Activated CD8-positive, alpha-beta T cell treated with anti-CD3 and anti-CD28 coated beads, Interleukin-2, amount 10 ng/mL, durations not matched to agents 7 days and 5 days (primary cell): ENCODE data around the gene MACROD2. TPM values are rescaled to one million over a fixed set of nuclear protein-coding genes. Genes with fewer than 3 reads are reported as not detected.

Experiments used
- ATAC-seq: fragments of 150-1000 bp; cut with Tn5 transposase; one replicate; pipeline ENCODE4 v1.10.0; 2021; ENCODE audit warnings: moderate library complexity
- CTCF ChIA-PET: fragments of 350-600 bp; sonication (Branson Sonifier 250); formaldehyde crosslinking; loops from one replicate; lab custom pipeline; 2021; ENCODE audit warnings: antibody characterized with exemption; lab: Charles Lee
- POLR2A ChIA-PET: fragments of 350-600 bp; sonication (Branson Sonifier 250); formaldehyde crosslinking; loops from one replicate; lab custom pipeline; 2021; ENCODE audit warnings: antibody characterized with exemption; lab: Charles Lee
- DNase-seq: peaks from one replicate; pipeline ENCODE4 v3.0.0-alpha.2; 2020
- H3K27ac Mint-ChIP-seq: one replicate; pipeline ENCODE4 v1.8.0; 2021; ENCODE audit warnings: mild to moderate bottlenecking, mixed read lengths
- H3K27me3 Mint-ChIP-seq: one replicate; pipeline ENCODE4 v1.8.0; 2021; ENCODE audit warnings: low read depth, mixed read lengths
- H3K36me3 Mint-ChIP-seq: one replicate; pipeline ENCODE4 v1.8.0; 2021; ENCODE audit warnings: low read depth, mixed read lengths
- H3K4me1 Mint-ChIP-seq: one replicate; pipeline ENCODE4 v1.8.0; 2021; ENCODE audit warnings: low read depth, mixed read lengths
- H3K4me3 Mint-ChIP-seq: one replicate; pipeline ENCODE4 v1.8.0; 2021; ENCODE audit warnings: mild to moderate bottlenecking, mixed read lengths
- H3K9me3 Mint-ChIP-seq: one replicate; pipeline ENCODE4 v1.8.0; 2022; ENCODE audit warnings: mixed read lengths; ENCODE audit not compliant: insufficient read depth
- total RNA-seq, 2 experiments: library from RNA; stranded (reverse); gene quantifications; one replicate each; pipeline ENCODE4 v1.2.3, GENCODE V29; 2021

The MACROD2 gene
- total RNA-seq, 2 experiments from 2014 or later, result 0.08 TPM; not detected in 1

DNA sequence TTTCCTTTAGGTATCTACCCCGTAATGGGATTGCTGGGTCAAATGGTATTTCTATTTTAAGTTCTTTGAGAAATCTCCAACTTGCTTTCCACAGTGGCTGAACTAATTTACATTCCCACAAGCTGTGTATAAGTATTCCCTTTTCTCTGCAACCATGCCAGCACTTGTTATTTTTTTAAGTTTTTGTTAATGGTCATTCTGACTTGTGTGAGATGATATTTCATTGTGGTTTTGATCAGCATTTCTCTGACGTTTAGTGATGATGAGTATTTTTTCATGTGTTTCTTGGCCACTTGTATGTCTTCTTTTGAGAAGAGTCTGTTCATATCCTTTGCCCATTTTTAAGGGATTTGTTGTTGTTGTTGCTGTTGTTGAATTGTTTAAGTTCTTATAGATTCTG is 1706.8 kb downstream of the MACROD2 start:
- no peak overlapping the region for H3K4me3 Mint-ChIP-seq
- no peaks in the 10 kb centered on the region for H3K4me1 Mint-ChIP-seq
- ChIA-PET POLR2A (no interaction called here), CTCF (no interaction called here)
- H3K27ac Mint-ChIP-seq, result no peak overlapping the region
- H3K27me3 Mint-ChIP-seq, result no peaks in the 10 kb centered on the region
- no peaks in the 10 kb centered on the region for H3K9me3 Mint-ChIP-seq
- DNase-seq (no peak), ATAC-seq (no peak)
- H3K36me3 Mint-ChIP-seq, result no peaks in the 10 kb centered on the region

DNA sequence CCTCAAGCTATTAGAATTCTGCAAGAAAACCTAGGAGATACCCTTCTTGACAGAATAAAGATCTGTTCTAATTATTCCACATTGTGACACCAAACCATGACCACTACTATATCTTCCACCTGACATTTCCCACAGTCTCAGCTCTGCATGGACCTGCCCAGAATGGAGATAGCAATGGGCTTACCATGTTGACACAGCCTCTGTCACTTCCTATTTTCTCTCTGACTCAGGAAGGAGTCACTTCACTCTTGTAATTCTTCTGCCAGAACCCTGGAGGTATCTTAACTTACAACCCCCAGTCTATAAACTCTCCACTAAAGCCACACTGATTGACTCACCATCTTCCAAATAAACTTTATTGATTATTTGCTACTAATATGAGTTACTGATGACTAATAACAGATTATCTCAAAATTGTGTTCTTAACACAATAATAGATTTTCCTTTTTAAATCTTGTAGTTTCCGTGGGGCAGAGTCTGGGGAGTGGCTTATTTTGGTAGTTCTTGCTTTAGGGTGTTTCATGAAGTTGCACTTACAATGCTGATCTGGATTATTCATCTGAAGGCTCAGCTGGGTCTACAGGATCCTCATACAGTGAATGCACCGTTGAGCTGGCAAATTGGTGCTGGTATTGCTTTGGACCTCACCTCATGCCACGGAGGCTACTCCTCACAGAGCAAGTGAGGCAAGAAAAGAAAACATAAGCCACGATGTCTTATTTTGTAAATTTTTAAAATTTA is 1708.0 kb downstream of the MACROD2 start:
- Mint-ChIP-seq H3K4me1 (no peaks in the 10 kb centered on the region), H3K27me3 (no peaks in the 10 kb centered on the region), H3K27ac (no peak overlapping the region), H3K36me3 (no peaks in the 10 kb centered on the region), H3K4me3 (no peak overlapping the region), H3K9me3 (no peaks in the 10 kb centered on the region)
- ATAC-seq, result no peak
- CTCF ChIA-PET, result no interaction called here
- no peak for DNase-seq
- POLR2A ChIA-PET, result no interaction called here

DNA sequence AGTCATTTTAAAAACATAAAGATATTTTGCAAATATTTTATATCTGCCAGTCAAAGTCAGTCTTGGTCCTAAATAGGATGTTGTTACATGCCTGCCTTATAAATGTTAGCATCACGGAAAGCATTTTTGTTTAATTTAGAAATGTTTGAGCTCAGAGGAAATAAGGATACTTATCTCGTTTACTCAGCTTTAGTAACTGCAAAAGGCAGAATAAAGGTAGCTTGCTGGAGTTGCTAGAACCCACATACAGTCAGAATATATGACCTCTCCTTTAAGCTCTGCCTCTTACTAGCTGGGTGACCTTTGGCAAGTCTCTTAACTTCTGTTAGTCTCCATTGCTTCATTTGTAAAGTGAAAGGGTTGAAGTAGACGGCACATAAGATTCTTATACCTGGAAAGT is 1710.7 kb downstream of the MACROD2 start:
- Mint-ChIP-seq H3K4me3 (no peak overlapping the region), H3K27ac (no peak overlapping the region), H3K27me3 (no peaks in the 10 kb centered on the region), H3K36me3 (no peaks in the 10 kb centered on the region), H3K4me1 (no peaks in the 10 kb centered on the region), H3K9me3 (no peaks in the 10 kb centered on the region)
- CTCF ChIA-PET, result no interaction called here
- ATAC-seq (no peak), DNase-seq (no peak)
- POLR2A ChIA-PET, result no interaction called here

DNA sequence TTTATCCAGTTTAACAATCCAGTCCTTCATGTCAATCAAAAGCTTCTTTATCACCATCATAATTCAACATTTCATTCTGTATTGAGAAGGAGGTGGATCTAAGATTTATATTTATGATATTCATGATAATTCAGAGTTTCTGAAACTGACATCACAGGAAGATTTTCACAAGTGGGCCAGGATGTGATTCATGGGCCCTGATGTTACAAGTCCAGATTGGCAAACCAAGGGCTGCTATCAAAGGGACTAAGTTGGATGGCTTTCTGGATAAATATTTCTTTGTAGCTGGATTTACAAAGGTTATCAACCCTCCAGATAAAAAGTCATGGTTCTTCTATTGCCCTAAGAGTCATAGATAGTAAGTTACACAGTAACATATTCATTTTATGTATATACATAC is 1711.4 kb downstream of the MACROD2 start:
- CTCF ChIA-PET, result no interaction called here
- Mint-ChIP-seq H3K36me3 (no peaks in the 10 kb centered on the region), H3K9me3 (no peaks in the 10 kb centered on the region), H3K4me3 (no peak overlapping the region), H3K27me3 (no peaks in the 10 kb centered on the region), H3K4me1 (no peaks in the 10 kb centered on the region), H3K27ac (no peak overlapping the region)
- POLR2A ChIA-PET, result no interaction called here
- ATAC-seq, result no peak
- DNase-seq, result no peak

DNA sequence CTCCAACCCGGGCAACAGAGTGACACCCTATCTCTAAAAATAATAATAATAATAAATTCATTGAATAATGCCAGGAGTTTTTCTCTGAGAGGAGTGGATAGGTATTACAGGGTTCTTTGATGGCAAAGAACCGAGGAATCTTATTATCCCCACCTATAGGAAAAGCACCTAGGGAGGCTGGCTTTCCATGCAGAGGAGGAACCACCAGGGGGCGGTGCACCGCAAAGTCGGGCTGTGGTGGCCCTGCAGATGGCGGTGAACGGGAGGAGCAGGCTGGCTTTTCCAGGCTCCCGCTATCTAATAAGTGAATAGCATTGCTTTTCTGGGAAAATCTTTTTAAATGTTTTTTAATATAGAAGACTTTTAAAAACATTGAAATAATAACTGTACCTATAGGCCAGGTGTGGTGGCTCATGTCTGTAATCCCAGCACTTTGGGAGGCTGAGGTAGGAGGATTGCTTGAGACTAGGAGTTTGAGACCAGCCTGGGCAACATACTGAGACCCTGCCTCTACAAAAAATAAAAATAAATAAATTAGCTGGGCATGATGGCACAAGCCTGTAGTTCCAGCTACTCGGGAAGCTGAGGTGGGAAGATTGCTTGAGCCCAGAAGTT is 1713.8 kb downstream of the MACROD2 start:
- POLR2A ChIA-PET, result no interaction called here
- DNase-seq, result peak; percentile 41
- Mint-ChIP-seq H3K27me3 (no peaks in the 10 kb centered on the region), H3K4me3 (no peak overlapping the region), H3K4me1 (no peaks in the 10 kb centered on the region), H3K9me3 (no peaks in the 10 kb centered on the region), H3K27ac (no peak overlapping the region), H3K36me3 (no peaks in the 10 kb centered on the region)
- ATAC-seq, result no peak
- CTCF ChIA-PET, result interaction anchor here (0.9 to 1.0 kb wide), 2 partner anchors 9 to 766 kb away, joined by 3 read pairs; no protein-coding TSS in a partner anchor

DNA sequence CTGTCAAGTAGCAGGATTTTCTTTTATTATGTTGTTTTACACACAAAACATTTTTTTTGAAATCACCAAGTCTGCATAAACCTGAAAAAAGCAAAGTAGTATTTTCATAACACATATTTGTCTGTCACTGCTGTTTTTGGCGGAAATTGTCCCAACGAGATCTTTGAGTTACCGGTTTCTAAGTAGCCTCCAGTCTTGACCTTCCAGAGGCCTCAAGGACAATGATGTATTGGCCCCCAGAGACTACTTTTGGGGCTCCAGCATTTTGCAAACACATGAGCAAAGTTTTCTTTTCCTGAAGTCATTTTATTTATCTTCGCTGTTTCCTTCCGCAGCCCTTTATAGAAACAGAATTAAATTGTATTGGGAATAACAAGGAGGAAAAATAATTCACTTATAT is 1715.3 kb downstream of the MACROD2 start:
- ChIA-PET CTCF (no interaction called here), POLR2A (no interaction called here)
- Mint-ChIP-seq H3K4me3 (no peak overlapping the region), H3K27me3 (no peaks in the 10 kb centered on the region), H3K36me3 (no peaks in the 10 kb centered on the region), H3K9me3 (peaks cover 2% of the 10 kb centered on the region), H3K4me1 (no peaks in the 10 kb centered on the region), H3K27ac (no peak overlapping the region)
- DNase-seq (no peak), ATAC-seq (no peak)

DNA sequence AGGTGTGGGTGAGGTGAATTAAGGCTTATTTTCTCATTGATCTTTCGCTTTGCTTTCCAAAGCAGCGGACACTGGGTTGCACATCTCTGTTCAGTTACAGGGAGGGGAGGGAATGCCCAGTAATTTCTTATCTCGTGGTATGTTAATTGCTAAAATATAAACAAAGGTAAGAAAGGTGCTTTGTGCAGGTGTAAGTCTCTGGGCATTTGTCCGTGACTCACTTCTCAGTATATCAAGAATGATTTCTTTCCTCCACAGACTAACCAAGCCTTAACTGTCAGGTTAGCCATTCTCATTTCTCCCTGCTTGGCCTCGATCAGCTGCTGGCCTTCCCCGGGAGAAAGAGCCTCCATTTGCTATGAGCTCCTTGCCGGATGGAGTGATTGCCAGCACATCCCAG is 1715.9 kb downstream of the MACROD2 start:
- H3K9me3 Mint-ChIP-seq, result peaks cover 2% of the 10 kb centered on the region
- POLR2A ChIA-PET, result no interaction called here
- H3K27ac Mint-ChIP-seq, result no peak overlapping the region
- H3K4me3 Mint-ChIP-seq, result no peak overlapping the region
- CTCF ChIA-PET, result no interaction called here
- ATAC-seq (no peak), DNase-seq (no peak)
- no peaks in the 10 kb centered on the region for H3K36me3 Mint-ChIP-seq
- H3K27me3 Mint-ChIP-seq, result no peaks in the 10 kb centered on the region
- no peaks in the 10 kb centered on the region for H3K4me1 Mint-ChIP-seq

DNA sequence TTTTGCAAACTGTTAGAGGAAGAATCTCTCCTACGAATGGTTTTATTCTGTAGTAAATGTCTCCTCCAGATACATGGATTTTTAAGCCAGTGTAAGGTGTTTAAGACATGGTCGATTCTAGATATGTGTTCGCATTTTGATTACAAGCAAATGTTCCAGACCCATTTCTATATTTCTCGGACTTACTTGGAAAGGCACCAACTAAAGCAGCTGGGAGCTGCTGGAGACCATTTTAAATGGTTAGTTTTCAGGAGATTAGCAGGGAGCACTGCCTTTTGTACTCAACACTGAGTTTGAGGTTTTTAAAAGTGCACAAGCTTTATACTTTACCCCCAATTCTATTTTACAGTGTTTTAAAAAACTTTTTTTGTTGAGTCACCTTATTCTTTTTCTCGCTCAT is 1720.9 kb downstream of the MACROD2 start:
- ChIA-PET POLR2A (no interaction called here), CTCF (no interaction called here)
- H3K36me3 Mint-ChIP-seq, result no peaks in the 10 kb centered on the region
- DNase-seq, result no peak
- no peak overlapping the region for H3K27ac Mint-ChIP-seq
- no peaks in the 10 kb centered on the region for H3K27me3 Mint-ChIP-seq
- H3K4me1 Mint-ChIP-seq, result no peaks in the 10 kb centered on the region
- ATAC-seq, result no peak
- H3K9me3 Mint-ChIP-seq, result peaks cover 2% of the 10 kb centered on the region
- no peak overlapping the region for H3K4me3 Mint-ChIP-seq

DNA sequence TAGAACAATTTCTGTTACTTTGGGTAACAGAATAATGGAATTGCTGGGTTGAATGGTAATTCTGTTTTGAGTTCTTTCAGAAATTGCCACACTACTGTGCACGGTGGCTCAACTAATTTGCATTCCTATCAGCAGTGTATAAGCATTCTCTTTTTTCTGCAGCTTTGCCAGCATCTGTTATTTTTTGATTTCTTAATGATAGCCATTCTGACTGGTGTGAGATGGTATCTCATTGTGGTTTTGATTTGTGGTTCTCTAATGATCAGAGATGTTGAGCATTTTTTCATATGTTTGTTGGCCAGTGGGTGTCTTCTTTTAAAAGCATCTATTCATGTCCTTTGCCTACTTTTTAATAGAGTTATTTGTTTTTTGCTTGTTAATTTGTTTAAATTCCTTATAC is 1731.1 kb downstream of the MACROD2 start:
- H3K4me1 Mint-ChIP-seq, result no peaks in the 10 kb centered on the region
- POLR2A ChIA-PET, result no interaction called here
- H3K36me3 Mint-ChIP-seq, result no peaks in the 10 kb centered on the region
- CTCF ChIA-PET, result no interaction called here
- ATAC-seq (no peak), DNase-seq (no peak)
- H3K4me3 Mint-ChIP-seq, result no peak overlapping the region
- H3K27ac Mint-ChIP-seq, result no peak overlapping the region
- no peaks in the 10 kb centered on the region for H3K27me3 Mint-ChIP-seq
- no peaks in the 10 kb centered on the region for H3K9me3 Mint-ChIP-seq

DNA sequence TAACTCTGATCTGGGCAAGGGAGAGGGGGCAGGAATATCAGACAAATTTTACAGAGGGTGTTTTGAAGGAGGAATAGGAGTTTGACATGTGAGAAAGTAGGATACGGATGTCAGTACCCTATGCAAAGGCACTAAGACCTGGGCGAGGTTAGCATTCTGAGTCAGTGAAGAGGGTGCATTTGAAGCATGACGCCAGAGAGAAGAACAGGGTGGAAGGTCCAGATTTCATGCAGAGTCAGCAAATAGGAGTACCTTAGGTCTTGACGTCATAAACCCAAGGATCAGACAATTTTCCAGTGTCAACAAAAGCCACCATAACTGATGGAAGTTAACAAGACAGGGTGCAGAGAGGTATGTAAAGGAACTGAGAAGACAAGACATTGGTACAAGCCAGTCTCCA is 1738.7 kb downstream of the MACROD2 start:
- ChIA-PET POLR2A (no interaction called here), CTCF (no interaction called here)
- no peaks in the 10 kb centered on the region for H3K27me3 Mint-ChIP-seq
- H3K9me3 Mint-ChIP-seq, result no peaks in the 10 kb centered on the region
- ATAC-seq, result no peak
- no peak for DNase-seq
- H3K36me3 Mint-ChIP-seq, result no peaks in the 10 kb centered on the region
- no peak overlapping the region for H3K4me3 Mint-ChIP-seq
- no peaks in the 10 kb centered on the region for H3K4me1 Mint-ChIP-seq
- no peak overlapping the region for H3K27ac Mint-ChIP-seq

DNA sequence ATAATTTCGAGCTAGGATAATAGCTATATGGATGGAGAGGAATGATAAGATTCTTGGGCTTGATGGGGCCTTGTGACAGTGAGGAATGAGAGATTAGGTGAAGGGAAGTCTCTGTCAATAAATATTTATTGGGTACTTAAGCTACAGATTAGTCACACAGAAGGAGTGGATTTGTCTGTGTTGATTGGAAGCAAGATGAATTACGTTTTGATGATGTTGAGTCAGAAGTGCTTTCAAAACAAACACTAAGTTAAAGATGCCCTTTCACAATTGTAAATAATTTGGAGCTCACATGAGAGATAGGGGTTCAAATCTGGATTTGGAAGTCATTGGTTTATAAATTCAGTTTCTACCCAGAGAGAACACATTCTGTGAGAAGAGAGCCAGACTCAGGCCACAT is 1743.7 kb downstream of the MACROD2 start:
- Mint-ChIP-seq H3K9me3 (no peaks in the 10 kb centered on the region), H3K27ac (no peak overlapping the region), H3K4me3 (no peak overlapping the region), H3K4me1 (no peaks in the 10 kb centered on the region), H3K27me3 (no peaks in the 10 kb centered on the region), H3K36me3 (no peaks in the 10 kb centered on the region)
- DNase-seq (no peak), ATAC-seq (no peak)
- ChIA-PET POLR2A (no interaction called here), CTCF (no interaction called here)

DNA sequence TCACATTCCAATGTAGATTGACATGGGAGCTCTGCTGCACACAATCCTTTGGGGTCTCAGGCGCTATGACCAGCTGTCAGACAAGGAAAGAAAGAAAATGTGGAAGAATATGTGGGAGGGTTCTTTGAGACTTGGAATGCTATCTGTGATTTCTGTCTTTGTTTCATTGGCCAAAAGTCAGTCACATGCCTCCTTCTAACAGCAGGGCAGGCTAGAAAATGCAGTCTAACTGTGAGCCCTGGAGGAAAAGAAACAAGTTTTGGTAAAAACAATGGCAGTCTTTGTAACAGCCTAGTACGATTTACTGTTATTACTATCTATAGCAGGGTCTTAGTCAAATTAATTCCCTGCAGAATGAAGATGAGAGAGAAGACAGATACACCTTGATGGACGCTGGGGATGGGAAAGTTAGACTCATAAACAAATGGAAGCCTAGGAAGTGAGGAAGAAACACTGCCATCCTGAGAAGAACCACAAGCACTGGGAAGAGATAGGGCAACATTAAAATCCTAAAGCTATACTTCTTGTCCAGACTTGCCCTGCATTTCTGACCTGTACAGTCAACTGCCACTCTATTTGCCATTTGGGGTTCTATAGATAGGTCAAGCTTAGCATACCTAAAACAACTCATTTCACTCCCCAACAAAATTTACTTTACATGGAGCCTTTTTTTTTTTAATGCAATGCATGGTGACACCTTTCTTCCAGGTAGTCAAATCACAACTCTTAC is 1744.9 kb downstream of the MACROD2 start:
- no peaks in the 10 kb centered on the region for H3K27me3 Mint-ChIP-seq
- no peak overlapping the region for H3K27ac Mint-ChIP-seq
- DNase-seq (no peak), ATAC-seq (no peak)
- CTCF ChIA-PET, result no interaction called here
- no peaks in the 10 kb centered on the region for H3K9me3 Mint-ChIP-seq
- H3K4me1 Mint-ChIP-seq, result no peaks in the 10 kb centered on the region
- H3K36me3 Mint-ChIP-seq, result no peaks in the 10 kb centered on the region
- H3K4me3 Mint-ChIP-seq, result no peak overlapping the region
- POLR2A ChIA-PET, result no interaction called here
